Esophagus muscularis mucosa (tissue), 4 donors: Measurements from ENCODE around the gene USP20. TPM values are rescaled to one million over a fixed set of nuclear protein-coding genes. Genes with fewer than 3 reads are reported as not detected.

Experiments
- DNase-seq: peaks from one replicate; pipeline ENCODE4 v3.0.0-alpha.2; 2017; ENCODE audit errors: extremely low spot score
- H3K27ac ChIP-seq, 4 donors: fragments of 200-600 bp; sonication (generic); replicated peaks in 1 of 4; 1 replicate in 3 of 4; 2 replicates in 1 of 4; pipeline ENCODE4 v1.5.1; 2016 to 2019; ENCODE audit warnings: mild to moderate bottlenecking in 1 of 4
- H3K27me3 ChIP-seq, 4 donors: fragments of 200-600 bp; sonication (generic); one replicate each; pipeline versions ENCODE4 v1.5.1 to v1.6.0; 2016 to 2019
- H3K36me3 ChIP-seq, 4 donors: fragments of 200-600 bp; sonication (generic); one replicate each; pipeline ENCODE4 v1.5.1; 2016 to 2019
- H3K4me1 ChIP-seq, 4 donors: fragments of 200-600 bp; sonication (generic); one replicate each; pipeline ENCODE4 v1.5.1; 2016 to 2019
- H3K4me3 ChIP-seq, 4 donors: fragments of 200-600 bp; sonication (generic); 1 replicate in 2 of 4; 2 replicates in 2 of 4; pipeline ENCODE4 v1.5.1; 2016 to 2019; ENCODE audit warnings: mild to moderate bottlenecking in 4 of 4, moderate library complexity in 1 of 4
- H3K9me3 ChIP-seq, 4 donors: fragments of 200-600 bp; sonication (generic); 1 replicate in 3 of 4; 2 replicates in 1 of 4; pipeline ENCODE4 v1.5.1; 2016 to 2019
- CTCF ChIP-seq, 3 experiments: fragments of 200-600 bp in 2 of 3; fragments of 450-650 bp in 1 of 3; sonication (generic) in 2 of 3; IDR thresholded peaks; one replicate each; pipeline ENCODE4 v1.5.1; 2017 to 2019; ENCODE audit warnings: antibody characterized with exemption in 3 of 3, mild to moderate bottlenecking in 2 of 3, moderate library complexity in 1 of 3
- EP300 ChIP-seq: sonication (generic); formaldehyde crosslinking; IDR thresholded peaks from one replicate; pipeline ENCODE4 v1.6.1; 2017; ENCODE audit warnings: antibody characterized with exemption
- POLR2A ChIP-seq: fragments of 450-650 bp; IDR thresholded peaks from one replicate; pipeline ENCODE4 v1.6.1; 2017; ENCODE audit warnings: antibody characterized with exemption, moderate library complexity, mild to moderate bottlenecking, low read depth
- POLR2AphosphoS5 ChIP-seq, 2 donors: sonication (generic); formaldehyde crosslinking; IDR thresholded peaks; one replicate each; pipeline ENCODE4 v1.6.1; 2017; ENCODE audit warnings: antibody characterized with exemption in 2 of 2
- WGBS: methylation state at CpG from one replicate; pipeline ENCODE4 v1.1.5; 2018; 5-methylcytosine and 5-hydroxymethylcytosine counted together
- intact Hi-C: fragments of 100-400 bp; cut with DNase I; formaldehyde crosslinking; loops from one replicate; pipeline ENCODE4 v1.15.1; 2023
- total RNA-seq, 4 donors: library from RNA; depleted of rRNA; stranded (reverse); fragments of >200 nt; gene quantifications; one replicate each; pipeline versions ENCODE4 v1.1.0 to v1.2.1, GENCODE V29; 2016

Gene USP20
- total RNA-seq, 4 donors from 2014 or later: 31.1 to 45.3 (median 38.7) TPM

- H3K27ac ChIP-seq: peak overlapping the region in 3 of 4 donors; percentile 46 to 61 (median 47)
- peaks cover 0 to 5% (median 2%) of the 10 kb centered on the region in 4 donors for H3K36me3 ChIP-seq
- H3K4me1 ChIP-seq: peaks cover 11 to 52% (median 47%) of the 10 kb centered on the region in 4 donors
- DNase-seq: no peak
- H3K4me3 ChIP-seq: no peak overlapping the region
- H3K27me3 ChIP-seq: no peaks in the 10 kb centered on the region
- no peak for TF ChIP-seq CTCF (IDR thresholded peaks at IDR 0.05)
- TF ChIP-seq POLR2AphosphoS5 (IDR thresholded peaks at IDR 0.05): no peak
- no peak for TF ChIP-seq EP300
- TF ChIP-seq POLR2A: no peak
- WGBS: 68% methylated on average over 12 of the region's 28 CpGs
- H3K9me3 ChIP-seq: no peaks in the 10 kb centered on the region
- intact Hi-C loops: no loop called here
Observed at GRCh38 chr9:129880654-129881546, 45.6 kb downstream of the USP20 start.

- WGBS: 79% methylated on average over 19 of the region's 19 CpGs
- intact Hi-C loops: no loop called here
Observed at GRCh38 chr9:129881547-129882324, 46.5 kb downstream of the USP20 start.

GRCh38 chr9:129884220-129885017 lies 49.2 kb downstream of the USP20 start:
- H3K9me3 ChIP-seq: no peaks in the 10 kb centered on the region
- no peaks in the 10 kb centered on the region for H3K27me3 ChIP-seq
- WGBS: 13% methylated on average over 20 of the region's 24 CpGs
- TF ChIP-seq CTCF (IDR thresholded peaks at IDR 0.05): peak in 1 of 3 experiments; percentile 15
- no peak for TF ChIP-seq POLR2A
- peak; percentile 63 to 86 for TF ChIP-seq POLR2AphosphoS5 (IDR thresholded peaks at IDR 0.05)
- no peak for TF ChIP-seq EP300
- H3K27ac ChIP-seq: peak overlapping the region; percentile 86 to 88 (median 86)
- intact Hi-C loops: loop anchor here (2.0 to 5.0 kb wide), 2 partner anchors 160 to 353 kb away; no protein-coding TSS in a partner anchor
- no peak for DNase-seq
- peaks cover 0 to 16% (median 14%) of the 10 kb centered on the region in 4 donors for H3K36me3 ChIP-seq
- peaks cover 29 to 86% (median 81%) of the 10 kb centered on the region in 4 donors for H3K4me1 ChIP-seq
- peak overlapping the region; percentile 33 to 54 (median 41) for H3K4me3 ChIP-seq

More at GRCh38 chr9:129881547-129882324, 46.5 kb downstream of the USP20 start:
- H3K9me3 ChIP-seq: no peaks in the 10 kb centered on the region
- H3K27ac ChIP-seq: peak overlapping the region in 3 of 4 donors; percentile 46 to 61 (median 47)
- no peaks in the 10 kb centered on the region for H3K27me3 ChIP-seq
- H3K36me3 ChIP-seq: no peaks in the 10 kb centered on the region
- H3K4me3 ChIP-seq: no peak overlapping the region
- no peak for TF ChIP-seq EP300
- TF ChIP-seq POLR2A: no peak
- TF ChIP-seq CTCF (IDR thresholded peaks at IDR 0.05): no peak
- TF ChIP-seq POLR2AphosphoS5 (IDR thresholded peaks at IDR 0.05): no peak
- peaks cover 19 to 60% (median 56%) of the 10 kb centered on the region in 4 donors for H3K4me1 ChIP-seq
- DNase-seq: no peak

GRCh38 chr9:129885018-129885669 lies 49.9 kb downstream of the USP20 start:
- TF ChIP-seq CTCF (IDR thresholded peaks at IDR 0.05) (peak in 1 of 3 experiments; percentile 23), POLR2AphosphoS5 (IDR thresholded peaks at IDR 0.05) (no peak), EP300 (no peak), POLR2A (no peak)
- no peak for DNase-seq

More at GRCh38 chr9:129885018-129885669, 49.9 kb downstream of the USP20 start:
- peaks cover 30 to 84% (median 80%) of the 10 kb centered on the region in 4 donors for H3K4me1 ChIP-seq
- WGBS: 20% methylated on average over 25 of the region's 27 CpGs
- peak overlapping the region; percentile 86 to 88 (median 86) for H3K27ac ChIP-seq
- H3K4me3 ChIP-seq: peak overlapping the region; percentile 33 to 54 (median 41)
- peaks cover 6 to 23% (median 22%) of the 10 kb centered on the region in 4 donors for H3K36me3 ChIP-seq
- no peaks in the 10 kb centered on the region for H3K9me3 ChIP-seq
- H3K27me3 ChIP-seq: no peaks in the 10 kb centered on the region
- intact Hi-C loops: loop anchor here (2.0 to 5.0 kb wide), 2 partner anchors 160 to 352 kb away; no protein-coding TSS in a partner anchor
